Measurements from ENCODE around the gene PNMA1.
A peak's percentile ranks its signal among the peaks of the same experiment; 100 is the strongest.

Gene PNMA1

DNA sequence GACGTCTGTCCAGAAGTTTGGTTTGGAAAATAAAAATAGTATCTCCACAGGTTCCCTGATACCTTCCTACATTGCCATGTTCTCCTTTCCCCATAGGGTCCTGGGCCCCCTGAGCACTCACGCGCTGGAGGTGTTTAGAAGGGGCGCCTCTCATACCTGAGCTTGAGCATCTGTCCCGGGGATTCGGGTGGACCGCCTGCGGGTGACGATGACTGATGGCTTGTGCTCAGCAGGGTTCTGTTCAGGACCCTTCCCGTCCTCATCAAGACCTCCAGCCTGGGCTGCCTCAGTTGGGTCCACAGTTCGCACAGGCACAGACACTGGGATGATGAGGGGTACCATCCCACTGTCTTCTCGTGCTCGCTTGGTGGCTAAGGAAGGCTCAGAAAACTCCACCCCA is 22.7 kb upstream of the PNMA1 start:
- DNase-seq (ENCODE audit: low spot score) = no peak

DNA sequence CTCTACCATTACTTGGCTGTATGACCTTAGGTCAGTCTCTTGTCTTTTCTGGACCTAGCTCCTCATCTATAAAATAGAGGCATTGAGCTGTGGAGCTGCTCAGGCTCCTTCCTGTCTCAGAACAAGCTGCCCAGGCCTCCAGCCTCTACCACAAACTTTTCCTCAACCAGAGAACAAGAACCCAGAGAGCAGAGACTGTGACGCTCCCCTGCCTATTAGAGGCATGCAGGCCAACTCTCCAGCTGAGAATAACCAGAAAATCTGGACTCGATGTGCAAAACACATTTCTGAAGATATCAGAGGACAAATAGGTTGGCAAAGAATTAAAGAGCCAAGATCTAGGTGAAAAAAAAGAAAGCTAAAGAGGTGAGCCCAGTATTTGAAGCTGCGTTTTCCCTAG is 17.8 kb upstream of the PNMA1 start:
- DNase-seq (ENCODE audit: low spot score) = no peak

- no peak for DNase-seq (ENCODE audit: low spot score)
Measured at GRCh38 chr14:73731111-73731510, 16.9 kb upstream of the PNMA1 start.

GRCh38 chr14:73729556-73730265 is 15.5 kb upstream of the PNMA1 start:
- DNase-seq (ENCODE audit: low spot score) = no peak

GRCh38 chr14:73728717-73729330 is 14.6 kb upstream of the PNMA1 start:
- DNase-seq (ENCODE audit: low spot score) = peak; percentile 75

DNA sequence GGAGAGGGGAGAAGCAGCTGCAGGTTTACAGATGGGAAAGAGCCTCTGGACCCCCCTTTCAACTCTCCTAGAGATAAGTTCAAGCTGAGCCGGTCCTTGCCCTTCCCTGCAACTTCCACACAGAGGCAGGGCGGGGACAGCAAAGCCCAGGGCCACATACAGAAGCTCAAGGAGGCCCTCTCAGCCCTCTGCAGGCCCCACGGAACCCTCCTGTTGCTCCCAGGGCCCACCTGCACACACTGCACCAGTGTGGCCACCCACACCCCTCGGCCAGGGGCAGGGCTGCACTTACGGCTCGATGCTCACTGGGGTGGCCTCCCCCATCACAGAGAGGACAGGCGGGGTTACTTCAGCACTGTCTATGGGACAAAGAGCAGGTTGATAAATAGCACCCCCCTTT is 13.0 kb upstream of the PNMA1 start:
- no peak for DNase-seq (ENCODE audit: low spot score)

DNA sequence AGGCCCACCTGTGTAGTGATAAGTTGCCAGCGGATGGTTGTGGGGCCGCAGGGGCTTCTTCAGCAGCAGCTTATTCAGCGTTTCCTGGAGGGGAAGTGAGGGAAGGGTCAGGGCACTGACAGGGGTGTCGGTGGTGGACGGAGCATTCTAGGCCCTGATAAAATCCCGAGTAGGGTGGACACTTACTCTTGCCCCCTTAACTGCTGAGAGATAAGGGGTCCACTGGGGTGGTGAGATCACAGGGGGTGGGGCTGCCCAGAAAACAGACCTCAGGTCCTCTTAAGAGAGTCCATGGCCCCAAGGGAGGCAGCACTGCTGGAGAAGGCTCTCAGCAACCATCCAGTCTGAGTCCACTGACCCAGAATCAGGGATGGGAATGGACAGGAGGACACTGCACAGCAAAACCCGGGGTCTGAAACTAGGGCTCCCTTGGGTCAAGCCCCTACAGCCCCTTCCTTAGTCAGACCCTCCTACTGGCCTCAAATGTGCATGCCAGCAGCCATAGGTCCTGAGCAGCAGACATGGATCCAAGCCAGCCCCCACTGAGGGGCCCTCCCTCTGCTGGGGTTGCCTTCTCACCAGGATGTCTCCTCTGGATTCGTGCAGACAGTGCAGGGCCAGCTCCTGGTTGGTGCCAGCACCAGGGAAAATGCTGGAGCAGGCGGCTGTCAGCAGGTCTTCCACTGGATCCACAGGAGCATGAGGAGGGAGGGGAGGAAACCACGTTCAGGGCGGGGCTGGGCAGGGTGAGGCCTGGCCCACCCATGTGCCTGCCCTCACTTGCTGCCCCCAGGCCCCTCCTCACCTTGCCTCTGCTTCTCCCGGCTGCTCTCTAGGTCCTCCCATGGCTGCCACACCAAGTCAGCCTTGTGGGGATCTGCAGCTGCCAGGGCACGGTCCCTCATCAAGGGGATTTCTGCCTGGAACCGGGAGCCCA is 12.1 kb upstream of the PNMA1 start:
- no peak for DNase-seq (ENCODE audit: low spot score)

GRCh38 chr14:73725116-73726024 is 11.2 kb upstream of the PNMA1 start:
- no peak for DNase-seq (ENCODE audit: low spot score)

DNA sequence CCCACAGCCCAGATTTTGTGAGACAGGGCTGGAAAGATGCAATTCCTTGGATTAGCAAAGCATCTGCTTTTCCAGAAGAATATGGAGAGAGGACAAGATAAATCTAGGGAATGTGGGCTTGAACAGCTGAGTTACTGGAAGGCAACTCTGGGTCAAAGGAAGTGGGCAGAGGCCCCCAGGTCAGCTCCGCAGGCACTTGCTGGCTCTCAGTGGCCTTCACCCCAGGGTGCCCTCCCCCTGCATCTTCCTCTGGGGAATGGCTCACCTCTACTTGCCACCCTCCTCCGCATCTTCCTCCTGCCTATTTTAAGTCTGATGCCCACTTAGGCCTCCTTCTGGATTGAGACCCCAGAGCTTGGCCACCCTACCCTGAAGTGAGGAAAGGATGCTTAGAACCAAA is 10.5 kb upstream of the PNMA1 start:
- no peak for DNase-seq (ENCODE audit: low spot score)

GRCh38 chr14:73723797-73724661 is 9.8 kb upstream of the PNMA1 start:
- DNase-seq (ENCODE audit: low spot score) = no peak

DNA sequence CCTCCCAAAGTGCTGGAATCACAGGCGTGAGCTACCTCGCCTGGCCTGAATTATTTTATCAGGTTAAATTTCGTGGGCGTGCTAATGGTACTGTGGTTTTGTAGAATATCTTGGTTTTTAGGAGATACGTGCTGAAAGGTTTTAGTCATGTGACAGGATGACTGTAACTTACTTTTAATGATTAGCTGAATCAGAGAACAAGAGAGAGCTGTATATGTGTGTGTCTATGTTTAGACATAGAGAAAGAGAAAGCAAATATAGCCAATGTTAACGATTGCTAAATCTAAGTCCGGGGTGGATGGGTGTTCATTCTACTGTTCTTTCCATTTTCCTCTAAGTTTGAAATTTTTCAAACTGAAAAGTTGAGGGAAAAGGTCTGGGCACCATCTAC is 9.2 kb upstream of the PNMA1 start:
- no peak for DNase-seq (ENCODE audit: low spot score)

DNA sequence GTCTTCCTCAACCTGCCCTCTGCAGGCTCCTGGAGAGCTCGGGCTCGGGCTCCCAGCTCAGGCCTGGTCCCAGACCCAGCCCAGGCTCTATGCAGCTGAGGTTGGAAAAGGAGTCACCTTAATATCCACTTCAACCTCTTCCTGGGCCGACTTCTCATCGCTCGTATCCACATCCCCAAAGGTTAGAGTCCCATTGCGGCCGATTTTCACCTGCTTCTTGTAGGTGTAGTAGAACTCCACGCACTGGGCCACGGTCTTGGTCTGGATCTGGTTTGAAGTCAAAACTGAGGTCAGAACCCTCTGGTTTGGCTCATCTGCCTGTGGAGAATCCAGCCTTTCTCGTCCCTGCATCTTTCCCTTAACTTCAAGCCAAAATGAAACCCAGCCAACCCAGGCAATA is 8.4 kb upstream of the PNMA1 start:
- DNase-seq (ENCODE audit: low spot score) = no peak

DNA sequence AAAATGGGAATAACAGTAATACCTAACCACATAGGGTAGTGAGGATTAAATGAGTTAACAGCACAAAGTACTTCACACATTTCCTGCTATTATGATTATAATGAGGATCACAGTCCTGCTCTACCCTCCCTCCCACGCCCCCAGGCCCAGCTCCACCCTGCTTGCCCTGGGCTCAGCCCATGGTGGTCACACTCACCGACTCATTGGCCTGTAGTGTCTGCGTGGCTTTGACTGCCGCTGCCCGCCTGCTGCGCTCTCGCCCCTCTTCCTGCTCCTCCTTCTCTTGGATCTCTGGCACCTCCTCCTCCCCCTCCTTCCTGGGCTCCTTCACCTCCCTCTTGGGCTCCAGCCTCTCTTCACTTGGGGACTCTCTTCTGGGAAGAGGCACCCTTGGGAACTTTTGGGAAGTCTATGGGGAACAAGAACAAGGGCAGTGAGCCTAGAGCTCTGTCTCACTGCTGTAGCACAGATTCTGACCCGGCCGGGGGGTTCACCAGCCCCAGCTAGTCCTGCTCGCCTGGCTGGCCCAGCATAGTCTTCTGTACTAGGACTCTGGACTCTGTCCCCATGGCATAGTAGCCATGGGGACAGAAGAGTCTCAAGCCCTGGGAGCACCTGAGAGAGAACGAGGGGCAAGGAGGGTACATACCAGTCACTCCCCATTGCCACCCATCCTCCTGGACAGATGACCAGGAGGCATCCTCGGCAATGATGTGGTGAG is 7.1 kb upstream of the PNMA1 start:
- DNase-seq (ENCODE audit: low spot score) = no peak

- no peak for DNase-seq (ENCODE audit: low spot score)
Measured at GRCh38 chr14:73720636-73721035, 6.5 kb upstream of the PNMA1 start.

GRCh38 chr14:73719791-73720190 is 5.6 kb upstream of the PNMA1 start:
- DNase-seq (ENCODE audit: low spot score) = no peak

DNA sequence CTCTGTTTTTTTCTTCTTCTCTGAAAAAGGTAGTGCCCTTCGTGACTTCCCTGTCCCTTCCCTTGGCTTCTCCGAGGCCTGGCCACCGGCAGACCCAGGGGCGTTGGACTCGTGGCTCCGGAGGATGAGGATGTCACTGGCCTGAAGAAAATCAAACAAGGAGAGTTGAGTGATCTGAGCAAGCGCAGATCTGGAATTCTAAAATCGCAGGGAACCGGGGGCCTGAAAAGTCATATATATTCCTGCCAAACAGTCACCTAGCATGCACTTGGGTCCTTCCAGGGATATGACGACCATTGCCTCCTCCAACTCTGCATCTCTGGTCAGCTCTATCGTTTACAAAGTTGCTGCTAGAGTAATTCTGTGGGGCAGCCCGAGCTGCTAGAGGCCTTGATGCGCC is 5.2 kb upstream of the PNMA1 start:
- no peak for DNase-seq (ENCODE audit: low spot score)

- DNase-seq (ENCODE audit: low spot score) = peak; percentile 36
Measured at GRCh38 chr14:73718418-73719251, 4.5 kb upstream of the PNMA1 start.

GRCh38 chr14:73717711-73718417 is 3.7 kb upstream of the PNMA1 start:
- DNase-seq (ENCODE audit: low spot score) = no peak

- DNase-seq (ENCODE audit: low spot score) = no peak
Measured at GRCh38 chr14:73717266-73717665, 3.1 kb upstream of the PNMA1 start.

Data from putamen (tissue), 1 donor.